SHP77 treated with DMSO at 0.1 percent for 48 hours (cell line): ENCODE measurements around the gene PLA2G15.

ENCODE experiments used
- DNase-seq: peaks from one replicate; lab custom pipeline; 2025; lab: John Stamatoyannopoulos, UW

The PLA2G15 gene

GRCh38 chr16:68244903-68245853, at the start of gene PLA2G15:
TSS of gene PLA2G15 (plus strand) at chr16:68245373. CDS start at chr16:68245427, 54 bp downstream.
- DNase-seq, result peak; percentile 49

- DNase-seq, result no peak
Observed at GRCh38 chr16:68197250-68197649, 47.9 kb upstream of the PLA2G15 start.

GRCh38 chr16:68200088-68200783, 44.9 kb upstream of the PLA2G15 start:
- no peak for DNase-seq

- DNase-seq, result peak; percentile 29
Observed at GRCh38 chr16:68202091-68202519, 43.1 kb upstream of the PLA2G15 start.

- DNase-seq, result no peak
Observed at GRCh38 chr16:68206245-68206644, 38.9 kb upstream of the PLA2G15 start.

GRCh38 chr16:68214726-68215125, 30.4 kb upstream of the PLA2G15 start:
- no peak for DNase-seq

- no peak for DNase-seq
Observed at GRCh38 chr16:68215302-68215701, 29.9 kb upstream of the PLA2G15 start.

- DNase-seq, result no peak
Observed at GRCh38 chr16:68216240-68216639, 28.9 kb upstream of the PLA2G15 start.

- DNase-seq, result no peak
Observed at GRCh38 chr16:68217506-68217905, 27.7 kb upstream of the PLA2G15 start.

GRCh38 chr16:68219725-68220351, 25.3 kb upstream of the PLA2G15 start:
- no peak for DNase-seq

- no peak for DNase-seq
Observed at GRCh38 chr16:68223072-68223471, 22.1 kb upstream of the PLA2G15 start.

- DNase-seq, result no peak
Observed at GRCh38 chr16:68226116-68226515, 19.1 kb upstream of the PLA2G15 start.

GRCh38 chr16:68227183-68227793, 17.9 kb upstream of the PLA2G15 start:
- no peak for DNase-seq

- no peak for DNase-seq
Observed at GRCh38 chr16:68227850-68228553, 17.2 kb upstream of the PLA2G15 start.

- DNase-seq, result no peak
Observed at GRCh38 chr16:68228652-68229051, 16.5 kb upstream of the PLA2G15 start.

- no peak for DNase-seq
Observed at GRCh38 chr16:68229431-68230175, 15.6 kb upstream of the PLA2G15 start.

- DNase-seq, result no peak
Observed at GRCh38 chr16:68230176-68230571, 15.0 kb upstream of the PLA2G15 start.

- DNase-seq, result no peak
Observed at GRCh38 chr16:68230956-68231355, 14.2 kb upstream of the PLA2G15 start.

GRCh38 chr16:68231384-68232136, 13.6 kb upstream of the PLA2G15 start:
- DNase-seq, result no peak

- no peak for DNase-seq
Observed at GRCh38 chr16:68232335-68232734, 12.8 kb upstream of the PLA2G15 start.
